DND-41 (cell line): ENCODE data around the gene TOMM20.

Source experiments
- ATAC-seq: fragments of 200-7000 bp; cut with Tn5 transposase; 3 replicates; pipeline ENCODE4 v1.9.1; 2021; ENCODE audit warnings: low read depth; ENCODE audit not compliant: insufficient read depth
- DNase-seq: peaks from one replicate; pipeline ENCODE4 v3.0.0-alpha.2; 2020
- H2AFZ ChIP-seq: 2 replicates; pipeline ENCODE4 v1.6.0; 2012; ENCODE audit warnings: low read depth, low read length
- H3K27ac ChIP-seq: 2 replicates; pipeline ENCODE4 v1.5.1; 2012; ENCODE audit warnings: low read length, inconsistent platforms
- H3K27me3 ChIP-seq: fragments of 200-600 bp; sonication (generic); 2 replicates; pipeline ENCODE4 v1.6.0; 2012; ENCODE audit warnings: low read length, mild to moderate bottlenecking, inconsistent platforms; ENCODE audit not compliant: insufficient read depth, poor library complexity
- H3K36me3 ChIP-seq: 2 replicates; pipeline ENCODE4 v1.5.1; 2012; ENCODE audit warnings: low read length, inconsistent platforms; ENCODE audit not compliant: insufficient read depth
- H3K4me1 ChIP-seq: 2 replicates; pipeline ENCODE4 v1.5.1; 2012; ENCODE audit warnings: mild to moderate bottlenecking, low read length; ENCODE audit not compliant: insufficient read depth
- H3K4me2 ChIP-seq: 2 replicates; pipeline ENCODE4 v1.6.0; 2012; ENCODE audit warnings: mild to moderate bottlenecking, moderate library complexity, low read length, inconsistent platforms; ENCODE audit not compliant: insufficient read depth
- H3K4me3 ChIP-seq, 2 experiments: fragments of 200-600 bp in 1 of 2; shearing (Covaris generic) in 1 of 2; 2 replicates each; pipeline ENCODE4 v1.5.1; 2012 to 2016; ENCODE audit warnings: inconsistent platforms in 2 of 2, low read length in 2 of 2, mild to moderate bottlenecking in 2 of 2, low read depth in 1 of 2, moderate library complexity in 1 of 2
- H3K79me2 ChIP-seq: 2 replicates; pipeline ENCODE4 v1.6.0; 2012; ENCODE audit warnings: low read length, inconsistent platforms; ENCODE audit not compliant: insufficient read depth
- H3K9ac ChIP-seq: 2 replicates; pipeline ENCODE4 v1.6.0; 2012; ENCODE audit warnings: low read depth, mild to moderate bottlenecking, inconsistent platforms, low read length, moderate library complexity
- H3K9me3 ChIP-seq: 2 replicates; pipeline ENCODE4 v1.5.1; 2012; ENCODE audit warnings: low read length, moderate library complexity, mild to moderate bottlenecking, inconsistent platforms; ENCODE audit not compliant: insufficient read depth, severe bottlenecking
- H4K20me1 ChIP-seq: 2 replicates; pipeline ENCODE4 v1.6.0; 2012; ENCODE audit warnings: low read length; ENCODE audit not compliant: insufficient read depth
- EZH2 ChIP-seq: IDR thresholded peaks from 3 replicates; pipeline ENCODE4 v1.6.1; 2012; ENCODE audit warnings: borderline replicate concordance, low read depth, mild to moderate bottlenecking, moderate library complexity, low read length, inconsistent platforms; ENCODE audit not compliant: severe bottlenecking
- TF ChIP-seq, protein P1 (sequence below): IDR thresholded peaks from 2 replicates; pipeline ENCODE4 v1.5.1; 2012; ENCODE audit warnings: borderline replicate concordance, low read length, moderate library complexity, mild to moderate bottlenecking; ENCODE audit not compliant: poor library complexity, severe bottlenecking; ENCODE audit errors: extremely low read depth

The TOMM20 gene

DNA sequence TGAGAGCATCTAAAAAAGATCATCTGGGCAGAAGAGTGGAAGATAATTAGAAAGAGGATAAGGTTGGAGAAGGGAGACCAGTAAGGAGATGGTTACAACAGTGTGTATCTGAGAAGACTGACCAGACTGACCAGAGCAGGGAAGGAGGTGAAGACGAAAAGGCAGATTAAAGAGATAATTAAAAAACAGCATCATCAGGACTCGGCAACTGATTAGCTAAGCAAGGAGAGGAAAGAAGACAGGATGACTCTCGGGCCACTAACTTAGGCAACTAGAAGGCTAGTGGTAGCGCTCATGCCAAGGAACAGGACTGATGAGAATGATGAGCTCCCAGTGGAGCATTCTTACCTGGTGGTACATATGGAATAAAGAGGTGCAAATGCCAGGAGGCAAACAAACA is 28.5 kb upstream of the TOMM20 start:
- H3K27me3 ChIP-seq, result no peaks in the 10 kb centered on the region
- peaks cover 67% of the 10 kb centered on the region for H3K36me3 ChIP-seq
- TF ChIP-seq, protein P1, sequence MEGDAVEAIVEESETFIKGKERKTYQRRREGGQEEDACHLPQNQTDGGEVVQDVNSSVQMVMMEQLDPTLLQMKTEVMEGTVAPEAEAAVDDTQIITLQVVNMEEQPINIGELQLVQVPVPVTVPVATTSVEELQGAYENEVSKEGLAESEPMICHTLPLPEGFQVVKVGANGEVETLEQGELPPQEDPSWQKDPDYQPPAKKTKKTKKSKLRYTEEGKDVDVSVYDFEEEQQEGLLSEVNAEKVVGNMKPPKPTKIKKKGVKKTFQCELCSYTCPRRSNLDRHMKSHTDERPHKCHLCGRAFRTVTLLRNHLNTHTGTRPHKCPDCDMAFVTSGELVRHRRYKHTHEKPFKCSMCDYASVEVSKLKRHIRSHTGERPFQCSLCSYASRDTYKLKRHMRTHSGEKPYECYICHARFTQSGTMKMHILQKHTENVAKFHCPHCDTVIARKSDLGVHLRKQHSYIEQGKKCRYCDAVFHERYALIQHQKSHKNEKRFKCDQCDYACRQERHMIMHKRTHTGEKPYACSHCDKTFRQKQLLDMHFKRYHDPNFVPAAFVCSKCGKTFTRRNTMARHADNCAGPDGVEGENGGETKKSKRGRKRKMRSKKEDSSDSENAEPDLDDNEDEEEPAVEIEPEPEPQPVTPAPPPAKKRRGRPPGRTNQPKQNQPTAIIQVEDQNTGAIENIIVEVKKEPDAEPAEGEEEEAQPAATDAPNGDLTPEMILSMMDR, result no peak
- TF ChIP-seq EZH2, result no peak
- peaks cover 66% of the 10 kb centered on the region for H3K79me2 ChIP-seq
- peaks cover 40% of the 10 kb centered on the region for H3K4me1 ChIP-seq
- H3K4me2 ChIP-seq, result peak overlapping the region; percentile 10
- H2AFZ ChIP-seq, result no peak overlapping the region
- no peaks in the 10 kb centered on the region for H4K20me1 ChIP-seq
- no peak overlapping the region for H3K4me3 ChIP-seq
- H3K27ac ChIP-seq, result no peak overlapping the region
- H3K9ac ChIP-seq, result no peak overlapping the region
- DNase-seq (no peak), ATAC-seq (no peak)
- no peaks in the 10 kb centered on the region for H3K9me3 ChIP-seq

DNA sequence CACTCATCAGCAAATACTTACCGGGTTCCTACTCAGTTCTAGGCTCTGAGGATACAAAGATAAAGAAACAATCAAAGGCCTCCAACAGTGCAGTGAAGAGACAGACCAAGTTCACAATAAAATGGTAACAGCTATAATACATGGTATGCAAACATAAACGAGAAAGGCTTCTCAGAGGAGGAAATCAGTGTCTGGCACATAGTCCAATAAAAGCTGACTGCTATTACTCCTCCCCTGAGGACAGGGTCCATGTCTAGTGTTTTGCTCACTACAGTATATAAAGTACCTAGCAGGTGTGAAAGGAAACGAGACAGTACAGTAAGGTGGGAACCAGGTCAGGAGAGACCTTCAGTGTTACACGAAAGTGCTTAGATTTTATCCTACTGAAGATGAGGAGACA is 28.1 kb upstream of the TOMM20 start:
- peaks cover 63% of the 10 kb centered on the region for H3K79me2 ChIP-seq

DNA sequence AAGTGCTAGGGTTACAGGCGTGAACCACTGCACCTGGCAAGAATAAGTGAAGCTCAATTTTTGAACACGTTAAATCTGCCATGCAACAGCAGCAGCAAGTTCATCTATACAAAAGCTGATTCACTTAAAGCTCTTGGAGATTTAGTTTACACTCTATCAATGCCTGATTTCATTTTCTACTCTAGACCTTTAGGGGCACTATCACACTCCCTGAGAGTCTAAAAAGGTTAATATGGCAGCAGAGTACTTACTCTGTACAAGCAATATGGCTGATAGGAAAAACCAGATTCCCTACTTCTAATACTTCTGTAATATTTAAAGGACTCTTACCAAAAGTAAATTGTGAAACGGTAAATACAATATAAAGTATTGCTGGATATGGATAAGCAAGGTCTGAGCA is 27.6 kb upstream of the TOMM20 start:
- no peak overlapping the region for H3K9ac ChIP-seq
- H3K4me3 ChIP-seq, result no peak overlapping the region
- H3K79me2 ChIP-seq, result peaks cover 65% of the 10 kb centered on the region
- H3K9me3 ChIP-seq, result no peaks in the 10 kb centered on the region
- ATAC-seq, result no peak
- H2AFZ ChIP-seq, result no peak overlapping the region
- peaks cover 33% of the 10 kb centered on the region for H3K4me1 ChIP-seq
- peaks cover 76% of the 10 kb centered on the region for H3K36me3 ChIP-seq
- H4K20me1 ChIP-seq, result no peaks in the 10 kb centered on the region; the same call in 1 of the 2 replicates
- H3K4me2 ChIP-seq, result no peak overlapping the region
- H3K27me3 ChIP-seq, result no peaks in the 10 kb centered on the region
- H3K27ac ChIP-seq, result no peak overlapping the region
- TF ChIP-seq EZH2, result no peak
- TF ChIP-seq, protein P1, result peak; percentile 26
- DNase-seq, result no peak

More for the DNA sequence above, 28.1 kb upstream of the TOMM20 start:
- peaks cover 36% of the 10 kb centered on the region for H3K4me1 ChIP-seq
- H3K9ac ChIP-seq, result no peak overlapping the region
- H3K27me3 ChIP-seq, result no peaks in the 10 kb centered on the region
- DNase-seq, result no peak
- peak overlapping the region; percentile 10 for H3K4me2 ChIP-seq
- H4K20me1 ChIP-seq, result no peaks in the 10 kb centered on the region
- H2AFZ ChIP-seq, result no peak overlapping the region
- TF ChIP-seq, protein P1, result no peak
- TF ChIP-seq EZH2, result no peak
- no peaks in the 10 kb centered on the region for H3K9me3 ChIP-seq
- ATAC-seq, result no peak
- no peak overlapping the region for H3K4me3 ChIP-seq
- no peak overlapping the region for H3K27ac ChIP-seq
- H3K36me3 ChIP-seq, result peaks cover 71% of the 10 kb centered on the region

DNA sequence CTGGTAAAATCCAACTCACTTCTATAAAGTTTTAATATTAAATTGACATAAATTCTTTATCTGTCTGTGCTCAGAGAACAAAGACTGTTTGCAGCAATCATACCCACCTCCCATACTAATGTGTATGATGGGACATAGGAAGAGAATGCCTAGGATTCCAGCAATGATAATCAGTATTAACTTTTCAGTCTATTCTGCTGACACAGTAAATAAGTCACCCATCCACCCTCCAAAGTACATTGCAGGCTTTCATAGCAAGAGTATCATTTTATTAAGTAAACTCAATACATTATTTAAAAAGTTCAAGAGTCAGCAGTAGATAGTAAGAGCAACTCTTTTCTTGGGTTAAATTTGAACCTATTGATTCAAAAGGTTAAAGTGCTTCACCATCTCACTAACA is 23.6 kb upstream of the TOMM20 start:
- Histone ChIP-seq H3K27ac (no peak overlapping the region), H3K9me3 (no peaks in the 10 kb centered on the region), H3K4me1 (peaks cover 8% of the 10 kb centered on the region; the same call in 1 of the 2 replicates), H3K27me3 (no peaks in the 10 kb centered on the region), H3K4me2 (no peak overlapping the region), H4K20me1 (peaks cover 3% of the 10 kb centered on the region; the same call in 1 of the 2 replicates), H3K9ac (no peak overlapping the region), H2AFZ (no peak overlapping the region), H3K4me3 (no peak overlapping the region), H3K36me3 (peaks cover 85% of the 10 kb centered on the region), H3K79me2 (peaks cover 39% of the 10 kb centered on the region)
- ATAC-seq (no peak), DNase-seq (no peak)
- TF ChIP-seq, protein P1, result no peak
- TF ChIP-seq EZH2, result no peak
